GM12891 (cell line): Measurements from ENCODE around the gene DRAP1.

Experiments used
- PAX5 ChIP-seq: IDR thresholded peaks from 2 replicates; pipeline ENCODE4 v1.6.1; 2011; ENCODE audit warnings: low read length, moderate library complexity, mild to moderate bottlenecking; ENCODE audit not compliant: insufficient read depth, severe bottlenecking
- POLR2A ChIP-seq: IDR thresholded peaks from 2 replicates; pipeline ENCODE4 v1.6.1; 2011; ENCODE audit warnings: low read depth, low read length, control low read depth
- POLR2AphosphoS5 ChIP-seq: IDR thresholded peaks from 2 replicates; pipeline ENCODE4 v1.6.1; 2011; ENCODE audit warnings: low read depth, low read length, control low read depth
- TAF1 ChIP-seq: IDR thresholded peaks from 2 replicates; pipeline ENCODE4 v1.6.1; 2011; ENCODE audit warnings: low read depth, low read length, control low read depth

GRCh38 chr11:65921033-65921555 lies 1.9 kb downstream of the DRAP1 start:
- TF ChIP-seq POLR2A (no peak), TAF1 (no peak), POLR2AphosphoS5 (no peak), PAX5 (no peak)
